D721Med (cell line): ENCODE data around the gene CHST8.

Source experiments
- DNase-seq: peaks from one replicate; pipeline ENCODE4 v3.0.0; 2011; ENCODE audit warnings: low spot score; ENCODE audit not compliant: insufficient read length
- FAIRE-seq: peaks from 2 replicates; lab custom pipeline; 2011; peaks lifted over from hg19 to GRCh38; lab: Jason Lieb, UNC
- CTCF ChIP-seq: IDR thresholded peaks from 2 replicates; pipeline ENCODE4 v1.5.1; 2012; ENCODE audit warnings: mild to moderate bottlenecking, control low read depth; ENCODE audit not compliant: insufficient read depth; ENCODE audit errors: missing control alignments

The CHST8 gene

GRCh38 chr19:33667881-33668280, 46.1 kb downstream of the CHST8 start:
- no peak for DNase-seq
- FAIRE-seq: no peak
- no peak for TF ChIP-seq CTCF

GRCh38 chr19:33668968-33669367, 47.2 kb downstream of the CHST8 start:
- FAIRE-seq: no peak
- TF ChIP-seq CTCF: no peak
- DNase-seq: no peak

GRCh38 chr19:33669376-33669775, 47.6 kb downstream of the CHST8 start:
- FAIRE-seq: no peak
- DNase-seq: no peak
- TF ChIP-seq CTCF: no peak

GRCh38 chr19:33670398-33670797, 48.6 kb downstream of the CHST8 start:
- FAIRE-seq (no peak), DNase-seq (no peak)
- TF ChIP-seq CTCF: no peak

- no peak for TF ChIP-seq CTCF
- no peak for DNase-seq
- FAIRE-seq: no peak
Observed at GRCh38 chr19:33671211-33671610, 49.5 kb downstream of the CHST8 start.

GRCh38 chr19:33673258-33673875, 51.6 kb downstream of the CHST8 start:
- no peak for TF ChIP-seq CTCF
- FAIRE-seq (no peak), DNase-seq (no peak)

GRCh38 chr19:33673996-33674625, 52.4 kb downstream of the CHST8 start:
- DNase-seq (no peak), FAIRE-seq (no peak)
- TF ChIP-seq CTCF: no peak
